Tibial nerve (tissue), 4 donors: ENCODE results near the gene SYT7. TPM values are rescaled to one million over a fixed set of nuclear protein-coding genes. Genes with fewer than 3 reads are reported as not detected.

Source experiments
- DNase-seq, 2 donors: peaks; one replicate each; pipeline ENCODE4 v3.0.0-alpha.2; 2019; ENCODE audit warnings: low spot score in 2 of 2
- H3K27ac ChIP-seq, 4 donors: fragments of 200-600 bp; sonication (generic) in 3 of 4; one replicate each; pipeline ENCODE4 v1.5.1; 2017 to 2019; ENCODE audit warnings: mild to moderate bottlenecking in 1 of 4
- H3K27me3 ChIP-seq, 2 donors: fragments of 200-600 bp; sonication (generic) in 1 of 2; one replicate each; pipeline versions ENCODE4 v1.5.1 to v1.6.0; 2017 to 2019
- H3K36me3 ChIP-seq, 3 donors: fragments of 200-600 bp; sonication (generic); one replicate each; pipeline ENCODE4 v1.5.1; 2018 to 2019
- H3K4me1 ChIP-seq, 4 donors: fragments of 200-600 bp; sonication (generic) in 3 of 4; one replicate each; pipeline ENCODE4 v1.5.1; 2017 to 2019
- H3K4me3 ChIP-seq, 4 donors: fragments of 200-600 bp; sonication (generic) in 3 of 4; one replicate each; pipeline ENCODE4 v1.5.1; 2017 to 2019; ENCODE audit warnings: mild to moderate bottlenecking in 1 of 4, moderate library complexity in 1 of 4
- H3K9me3 ChIP-seq, 4 donors: fragments of 200-600 bp; sonication (generic) in 3 of 4; one replicate each; pipeline ENCODE4 v1.5.1; 2017 to 2019
- EP300 ChIP-seq, 2 donors: sonication (generic); formaldehyde crosslinking; IDR thresholded peaks; one replicate each; pipeline ENCODE4 v1.6.1; 2017; ENCODE audit warnings: antibody characterized with exemption in 2 of 2, mild to moderate bottlenecking in 1 of 2
- POLR2A ChIP-seq, 2 donors: fragments of 450-650 bp; IDR thresholded peaks; one replicate each; pipeline ENCODE4 v1.6.1; 2017; ENCODE audit warnings: antibody characterized with exemption in 2 of 2, mild to moderate bottlenecking in 2 of 2, moderate library complexity in 2 of 2
- WGBS, 2 donors: methylation state at CpG; one replicate each; pipeline ENCODE4 v1.1.5; 2018; 5-methylcytosine and 5-hydroxymethylcytosine counted together
- total RNA-seq, 4 donors: library from RNA; depleted of rRNA; stranded (reverse); fragments of >200 nt; gene quantifications; one replicate each; pipeline ENCODE4 v1.1.0, GENCODE V29; 2016
- TF ChIP-seq, protein P1 (sequence below), 5 experiments: fragments of 200-600 bp in 3 of 5; fragments of 450-650 bp in 2 of 5; sonication (generic) in 3 of 5; IDR thresholded peaks; one replicate each; pipeline ENCODE4 v1.5.1; 2016 to 2019; ENCODE audit warnings: antibody characterized with exemption in 5 of 5, mild to moderate bottlenecking in 3 of 5, moderate library complexity in 2 of 5

Gene SYT7
- total RNA-seq, 4 donors from 2014 or later = 1.2 to 2.5 (median 1.8) TPM

- peaks cover 0 to 86% of the 10 kb centered on the region in 2 donors for H3K27me3 ChIP-seq
- no peaks in the 10 kb centered on the region for H3K9me3 ChIP-seq
- TF ChIP-seq EP300 (IDR thresholded peaks at IDR 0.05) = no peak
- TF ChIP-seq, protein P1, sequence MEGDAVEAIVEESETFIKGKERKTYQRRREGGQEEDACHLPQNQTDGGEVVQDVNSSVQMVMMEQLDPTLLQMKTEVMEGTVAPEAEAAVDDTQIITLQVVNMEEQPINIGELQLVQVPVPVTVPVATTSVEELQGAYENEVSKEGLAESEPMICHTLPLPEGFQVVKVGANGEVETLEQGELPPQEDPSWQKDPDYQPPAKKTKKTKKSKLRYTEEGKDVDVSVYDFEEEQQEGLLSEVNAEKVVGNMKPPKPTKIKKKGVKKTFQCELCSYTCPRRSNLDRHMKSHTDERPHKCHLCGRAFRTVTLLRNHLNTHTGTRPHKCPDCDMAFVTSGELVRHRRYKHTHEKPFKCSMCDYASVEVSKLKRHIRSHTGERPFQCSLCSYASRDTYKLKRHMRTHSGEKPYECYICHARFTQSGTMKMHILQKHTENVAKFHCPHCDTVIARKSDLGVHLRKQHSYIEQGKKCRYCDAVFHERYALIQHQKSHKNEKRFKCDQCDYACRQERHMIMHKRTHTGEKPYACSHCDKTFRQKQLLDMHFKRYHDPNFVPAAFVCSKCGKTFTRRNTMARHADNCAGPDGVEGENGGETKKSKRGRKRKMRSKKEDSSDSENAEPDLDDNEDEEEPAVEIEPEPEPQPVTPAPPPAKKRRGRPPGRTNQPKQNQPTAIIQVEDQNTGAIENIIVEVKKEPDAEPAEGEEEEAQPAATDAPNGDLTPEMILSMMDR (IDR thresholded peaks at IDR 0.05) = no peak
- TF ChIP-seq POLR2A (IDR thresholded peaks at IDR 0.05) = no peak
- no peaks in the 10 kb centered on the region for H3K36me3 ChIP-seq
- no peak for DNase-seq
- H3K4me1 ChIP-seq = peaks cover 0 to 10% (median 0%) of the 10 kb centered on the region in 4 donors
- H3K4me3 ChIP-seq = no peak overlapping the region
- no peak overlapping the region for H3K27ac ChIP-seq
- 5 to 11% methylated on average over 27 to 46 of the region's 57 CpGs for WGBS, 2 donors
These were observed 25.6 kb downstream of the SYT7 start for GRCh38 chr11:61555051-61555969.

GRCh38 chr11:61554172-61554988 is 26.5 kb downstream of the SYT7 start:
- no peak overlapping the region for H3K27ac ChIP-seq
- no peaks in the 10 kb centered on the region for H3K36me3 ChIP-seq
- peaks cover 0 to 93% of the 10 kb centered on the region in 2 donors for H3K27me3 ChIP-seq
- TF ChIP-seq, protein P1 (IDR thresholded peaks at IDR 0.05) = no peak
- TF ChIP-seq EP300 (IDR thresholded peaks at IDR 0.05) = no peak
- TF ChIP-seq POLR2A (IDR thresholded peaks at IDR 0.05) = no peak
- 29 to 51% methylated on average over 10 to 13 of the region's 13 CpGs for WGBS, 2 donors
- no peaks in the 10 kb centered on the region for H3K9me3 ChIP-seq
- H3K4me1 ChIP-seq = peaks cover 0 to 10% (median 0%) of the 10 kb centered on the region in 4 donors
- DNase-seq = no peak
- H3K4me3 ChIP-seq = no peak overlapping the region

- no peaks in the 10 kb centered on the region for H3K9me3 ChIP-seq
- WGBS, 2 donors = 45 to 50% methylated on average over 15 of the region's 15 CpGs
- no peak overlapping the region for H3K27ac ChIP-seq
- H3K4me1 ChIP-seq = peaks cover 0 to 10% (median 0%) of the 10 kb centered on the region in 4 donors
- no peak overlapping the region for H3K4me3 ChIP-seq
- DNase-seq = no peak
- peaks cover 0 to 90% of the 10 kb centered on the region in 2 donors for H3K27me3 ChIP-seq
- no peak for TF ChIP-seq EP300 (IDR thresholded peaks at IDR 0.05)
- TF ChIP-seq POLR2A (IDR thresholded peaks at IDR 0.05) = no peak
- TF ChIP-seq, protein P1 (IDR thresholded peaks at IDR 0.05) = no peak
- no peaks in the 10 kb centered on the region for H3K36me3 ChIP-seq
These were observed 27.3 kb downstream of the SYT7 start for GRCh38 chr11:61553373-61554171.

DNA sequence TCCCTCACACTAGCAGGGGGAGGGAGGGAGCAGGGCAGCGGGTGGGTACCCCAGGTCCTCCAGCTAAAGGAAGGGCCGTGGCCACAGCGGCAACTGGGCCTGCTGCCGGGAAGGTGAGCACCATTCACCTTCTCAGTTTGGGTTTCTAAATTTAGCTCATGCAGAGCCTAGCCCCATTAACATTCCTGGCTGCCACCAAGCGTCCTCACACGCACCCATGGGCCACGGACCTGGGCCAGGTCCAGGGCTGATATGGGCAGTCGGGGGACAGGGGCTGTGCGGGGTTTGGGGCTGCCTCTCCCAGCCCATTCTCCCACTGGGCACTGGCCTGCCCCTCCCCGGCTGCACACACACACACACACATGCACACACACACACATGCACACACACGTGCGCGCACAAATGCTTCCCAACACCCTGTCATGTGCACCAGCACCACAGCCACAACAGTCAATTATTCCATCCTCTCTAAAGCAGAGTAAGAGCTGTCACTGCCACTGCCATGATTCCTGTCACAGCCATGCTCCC is 28.7 kb downstream of the SYT7 start:
- WGBS, 2 donors = 59 to 70% methylated on average over 12 to 13 of the region's 13 CpGs
- peaks cover 0 to 85% of the 10 kb centered on the region in 2 donors for H3K27me3 ChIP-seq
- TF ChIP-seq, protein P1 (IDR thresholded peaks at IDR 0.05) = no peak
- no peak for TF ChIP-seq POLR2A (IDR thresholded peaks at IDR 0.05)
- TF ChIP-seq EP300 (IDR thresholded peaks at IDR 0.05) = no peak

More for the DNA sequence above, 28.7 kb downstream of the SYT7 start:
- no peak for DNase-seq
- H3K9me3 ChIP-seq = no peaks in the 10 kb centered on the region
- no peaks in the 10 kb centered on the region for H3K36me3 ChIP-seq
- H3K27ac ChIP-seq = no peak overlapping the region
- peaks cover 0 to 10% (median 0%) of the 10 kb centered on the region in 4 donors for H3K4me1 ChIP-seq
- H3K4me3 ChIP-seq = no peak overlapping the region
